SK-N-DZ (cell line): ENCODE measurements around the gene BOD1L1.
"Not testable (repeated sequence)": the region's sequence is repeated elsewhere in the genome, so short reads cannot be mapped to it uniquely, and the experiment has no call there.

Experiments
- DNase-seq: peaks from one replicate; pipeline ENCODE4 v3.0.0-alpha.2; 2015; ENCODE audit warnings: low spot score

The BOD1L1 gene

DNA sequence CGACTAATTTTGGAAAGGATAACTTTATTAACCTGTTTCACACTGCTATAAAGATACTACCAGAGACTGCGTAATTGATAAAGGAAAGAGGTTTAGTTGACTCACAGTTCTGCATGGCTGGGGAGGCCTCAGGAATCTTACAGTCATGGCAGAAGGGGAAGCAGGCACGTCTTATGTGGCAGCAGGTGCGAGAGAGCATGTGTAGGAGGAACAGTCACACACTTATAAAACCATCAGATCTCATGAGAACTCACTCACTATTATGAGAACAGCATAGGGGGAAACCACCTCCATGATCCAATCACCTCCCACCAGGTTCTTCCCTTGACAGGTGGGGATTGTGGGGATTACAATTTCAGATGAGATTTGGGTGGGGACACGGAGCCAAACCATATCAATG is 67.4 kb downstream of the BOD1L1 start:
- not testable (repeated sequence) for DNase-seq

- DNase-seq: no peak
Measured at GRCh38 chr4:13559413-13559812, 68.1 kb downstream of the BOD1L1 start.

DNA sequence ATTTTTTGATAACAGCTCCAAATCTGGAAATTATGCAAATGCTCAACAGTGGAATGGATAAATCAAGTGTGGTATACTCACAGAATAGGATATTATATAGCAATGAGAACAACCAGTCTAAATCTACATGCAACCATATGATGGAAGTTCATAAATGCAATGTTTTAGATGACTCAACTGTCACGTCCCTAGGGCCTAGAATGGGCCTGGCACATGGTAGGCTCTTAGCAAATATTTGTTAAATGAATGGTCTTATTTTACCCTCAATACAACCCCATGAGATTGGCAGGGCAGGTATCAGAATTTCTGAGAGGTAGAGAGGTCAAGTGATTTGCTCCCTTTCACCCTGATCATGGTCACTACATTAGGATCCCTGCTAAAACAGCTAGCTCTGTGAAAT is 68.6 kb downstream of the BOD1L1 start:
- no peak for DNase-seq

DNA sequence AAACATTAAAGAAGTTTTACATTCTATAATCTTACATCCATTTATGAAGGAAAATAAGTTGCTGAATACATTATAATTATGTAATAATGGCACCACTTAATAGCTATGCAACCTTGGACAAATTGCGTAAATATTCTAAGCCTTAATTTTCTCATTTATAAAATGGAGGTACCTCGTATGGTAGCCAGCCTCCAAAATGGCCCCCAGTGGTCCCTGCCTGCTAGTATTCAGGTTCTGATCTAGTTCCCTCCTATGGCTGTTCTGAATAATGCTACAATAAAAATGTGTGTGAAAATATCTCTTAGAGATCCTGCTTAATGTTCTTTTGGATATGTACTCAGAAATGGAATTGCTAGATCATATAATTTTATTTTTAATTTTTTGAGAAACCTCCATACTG is 72.2 kb downstream of the BOD1L1 start:
- DNase-seq: no peak

GRCh38 chr4:13553081-13553480 is 74.4 kb downstream of the BOD1L1 start:
- no peak for DNase-seq

GRCh38 chr4:13548984-13549546 is 78.5 kb downstream of the BOD1L1 start:
- peak; percentile 71 for DNase-seq

DNA sequence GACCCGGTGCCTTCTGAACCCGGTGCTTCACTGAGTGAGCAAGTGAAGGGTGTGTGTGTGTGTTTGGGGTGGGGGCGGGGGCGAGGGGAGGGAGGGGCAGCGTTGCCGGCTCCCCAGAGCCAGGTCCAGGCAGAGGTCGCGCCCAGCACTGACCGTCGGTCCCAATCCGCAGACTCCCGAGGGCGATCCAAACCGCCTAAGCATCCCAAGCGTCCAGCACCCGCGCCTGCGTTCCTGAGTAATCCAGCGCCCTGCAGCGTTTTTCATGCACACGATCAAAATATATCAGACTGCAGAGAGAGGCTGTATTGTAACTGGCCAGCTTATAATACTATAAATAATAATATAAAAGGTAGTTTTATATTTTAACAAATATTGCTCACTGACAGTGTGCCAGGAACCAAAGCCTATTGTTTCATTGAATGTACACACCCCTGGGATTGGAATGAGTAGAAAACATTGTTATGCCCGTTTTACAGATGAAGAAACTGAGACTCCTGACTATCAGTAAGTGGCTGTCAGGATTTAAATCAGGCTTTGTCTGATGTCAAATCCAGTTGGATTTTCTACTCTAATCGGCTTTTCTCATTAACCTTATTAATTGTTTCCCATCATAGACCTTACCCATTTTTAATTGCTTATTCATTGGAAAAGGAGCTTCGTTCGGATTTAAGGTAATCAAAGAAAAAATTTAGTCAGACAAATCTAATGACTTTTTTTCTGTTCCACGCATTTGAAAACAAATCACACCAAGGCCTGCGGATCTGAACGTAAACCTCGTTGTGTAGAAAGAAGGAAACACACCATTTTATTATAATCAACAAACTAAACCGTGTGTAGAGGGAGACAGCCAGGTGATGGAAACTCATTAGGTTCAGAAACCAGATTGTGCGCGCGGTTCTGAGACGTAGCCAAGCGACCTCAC is 79.2 kb downstream of the BOD1L1 start:
- no peak for DNase-seq

DNA sequence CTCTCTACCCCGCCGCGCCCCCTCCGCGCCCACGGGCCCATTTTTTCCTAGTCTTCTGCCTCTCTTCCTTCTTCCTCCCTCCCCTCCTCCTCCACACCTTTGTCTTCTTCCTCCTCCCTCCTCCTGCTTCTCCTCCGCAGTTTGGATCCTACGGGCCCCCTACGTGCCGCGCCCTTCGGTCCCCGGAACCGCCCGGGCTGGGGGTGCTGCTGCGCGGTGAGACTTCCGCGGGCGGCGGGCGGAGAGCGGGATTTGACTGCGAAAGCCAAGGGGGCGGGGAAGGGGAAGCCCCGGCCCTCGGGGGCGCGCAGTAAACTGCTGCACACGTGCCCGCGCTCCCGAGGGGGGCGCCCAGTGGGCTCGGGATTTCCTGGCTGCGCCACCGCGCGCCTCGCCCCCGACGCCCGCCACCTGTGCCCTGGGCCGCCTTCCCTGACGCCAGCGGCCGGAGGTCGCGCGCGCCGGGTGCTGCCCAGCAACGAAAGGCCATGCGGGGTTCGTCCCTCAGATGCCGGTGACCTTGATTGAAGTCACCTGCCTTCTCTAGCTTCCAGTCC is 80.0 kb downstream of the BOD1L1 start:
- no peak for DNase-seq

DNA sequence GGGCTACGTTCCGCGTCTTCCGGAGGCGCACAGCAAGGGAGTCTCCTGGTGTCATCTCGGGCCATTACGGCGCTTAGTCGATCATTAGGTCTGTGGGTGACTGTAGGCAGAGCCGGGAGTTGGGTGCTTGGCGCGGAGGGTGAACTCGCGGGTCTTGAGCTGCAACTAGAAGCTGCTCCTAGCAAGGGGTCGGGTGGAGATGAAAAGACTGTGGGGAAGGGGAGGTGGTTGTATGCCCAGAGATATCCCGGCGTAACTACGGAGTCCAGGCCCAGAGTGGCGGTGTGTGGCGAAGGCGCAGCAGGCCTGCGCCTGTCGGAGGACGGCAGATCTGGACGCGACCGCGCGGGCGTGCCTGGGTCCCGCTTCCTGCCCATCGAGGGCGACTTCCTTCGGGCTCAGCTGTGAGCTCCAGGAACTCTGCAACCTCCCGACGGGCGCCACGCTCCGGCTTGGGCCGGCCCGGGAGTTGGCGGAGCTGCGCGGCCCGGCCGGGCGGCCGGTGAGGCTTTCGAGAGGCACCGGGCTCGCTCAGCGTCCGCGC is 80.5 kb downstream of the BOD1L1 start:
- no peak for DNase-seq

- no peak for DNase-seq
Measured at GRCh38 chr4:13546142-13546940, 81.2 kb downstream of the BOD1L1 start.

GRCh38 chr4:13545394-13545808 is 82.1 kb downstream of the BOD1L1 start:
- no peak for DNase-seq

GRCh38 chr4:13544606-13545393 is 82.7 kb downstream of the BOD1L1 start:
- DNase-seq: peak; percentile 81

GRCh38 chr4:13543839-13544605 is 83.5 kb downstream of the BOD1L1 start, which contains the start of gene NKX3-2:
TSS of gene NKX3-2 (minus strand) at chr4:13544508. CDS start at chr4:13544414, 94 bp downstream.
- DNase-seq: peak; percentile 18

DNA sequence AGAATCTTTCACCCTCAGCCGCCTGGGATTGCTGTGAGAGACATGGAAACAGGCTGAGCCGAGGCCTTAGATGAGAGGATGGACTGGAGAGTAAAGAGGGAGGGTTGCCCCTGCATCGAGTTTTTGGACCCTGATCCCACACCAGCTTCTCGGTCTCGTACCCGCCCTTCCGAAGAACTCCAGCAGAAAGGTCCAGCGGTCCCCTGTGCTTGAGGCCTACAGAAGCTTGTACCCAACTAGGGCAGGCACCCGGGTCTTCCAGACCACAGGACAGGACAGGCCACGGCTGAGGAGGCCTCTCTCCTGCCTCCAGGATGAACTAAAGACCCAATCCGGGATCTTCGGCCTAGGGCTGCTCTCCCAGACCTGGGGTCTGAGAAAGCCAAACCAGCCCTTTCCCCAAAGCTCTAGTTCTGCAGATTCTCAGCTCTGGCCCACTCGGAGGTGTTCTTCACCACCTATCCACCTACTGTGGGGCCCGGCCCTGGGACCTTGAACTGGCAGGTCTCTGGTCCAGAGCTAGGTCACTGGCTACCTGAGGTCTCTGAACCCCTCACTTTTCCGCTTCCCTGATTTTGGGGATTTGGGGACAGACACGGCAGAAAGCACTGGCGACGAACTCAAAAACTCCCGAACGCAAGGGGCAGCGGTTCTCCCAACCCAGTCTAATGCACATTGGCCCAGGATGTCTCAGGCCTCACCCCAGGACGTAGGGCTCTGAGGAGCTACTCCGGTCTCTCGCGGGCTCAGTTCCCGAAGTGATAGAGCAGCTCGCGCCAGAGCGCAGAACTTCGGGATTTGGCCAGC is 84.3 kb downstream of the BOD1L1 start:
- DNase-seq: no peak

GRCh38 chr4:13542577-13543031 is 84.9 kb downstream of the BOD1L1 start:
- DNase-seq: no peak

- no peak for DNase-seq
Measured at GRCh38 chr4:13541720-13542576, 85.6 kb downstream of the BOD1L1 start.

GRCh38 chr4:13541176-13541604 is 86.3 kb downstream of the BOD1L1 start:
- no peak for DNase-seq
